K562 (cell line): Measurements from ENCODE around the gene PHLDB1. TPM values are rescaled to one million over a fixed set of nuclear protein-coding genes. Genes with fewer than 3 reads are reported as not detected.

Experiments used
- FIP1L1 ChIP-seq: fragments of 200-400 bp; formaldehyde crosslinking; IDR thresholded peaks from 2 replicates; pipeline ENCODE4 v1.6.1; 2018; ENCODE audit warnings: mild to moderate bottlenecking, low read depth, low read length; ENCODE audit not compliant: poor library complexity, severe bottlenecking
- GTF2A2 ChIP-seq: IDR thresholded peaks from 2 replicates; pipeline ENCODE4 v1.6.1; 2016; ENCODE audit warnings: mild to moderate bottlenecking, missing genetic modification characterization, missing compliant biosample characterization
- MBD2 ChIP-seq: sonication (generic); IDR thresholded peaks from 2 replicates; pipeline ENCODE4 v1.6.1; 2016; ENCODE audit warnings: low read depth, borderline replicate concordance
- MGA ChIP-seq: fragments of 450-650 bp; IDR thresholded peaks from 2 replicates; pipeline ENCODE4 v1.6.1; 2016; ENCODE audit warnings: mild to moderate bottlenecking, moderate library complexity
- MLLT1 ChIP-seq, 2 experiments: fragments of 450-650 bp; IDR thresholded peaks; 2 replicates each; pipeline ENCODE4 v1.6.1; 2016
- SLC30A9 ChIP-seq: fragments of 250-450 bp; sonication (Bioruptor Pico); IDR thresholded peaks from 2 replicates; pipeline ENCODE4 v1.8.0; 2022; ENCODE audit warnings: mild to moderate bottlenecking, moderate library complexity
- SMARCB1 ChIP-seq: IDR thresholded peaks from 2 replicates; pipeline ENCODE4 v1.6.1; 2011; ENCODE audit warnings: improper control_type of control experiment, low read depth; ENCODE audit not compliant: insufficient read length
- ZBTB12 ChIP-seq: fragments of 250-450 bp; sonication (Bioruptor Pico); IDR thresholded peaks from 2 replicates; pipeline ENCODE4 v1.4.0; 2020
- ZNF324 ChIP-seq: fragments of 250-450 bp; sonication (Bioruptor Pico); IDR thresholded peaks from 2 replicates; pipeline ENCODE4 v1.4.0; 2020; ENCODE audit warnings: mild to moderate bottlenecking
- ZSCAN29 ChIP-seq: fragments of 450-650 bp; IDR thresholded peaks from 2 replicates; pipeline ENCODE4 v1.6.1; 2017
- polyA plus RNA-seq, 8 experiments: library from polyadenylated mRNA; depleted of rRNA in 4 of 8; stranded (reverse) in 5 of 8; unstranded in 3 of 8; fragments of >200 nt; fragmentation: Nextera tagmentation in 2 of 8; fragmentation: Illumina TruSeq in 1 of 8; extraction: Ambion mirVana in 2 of 8; extraction: Trizol in 1 of 8; gene quantifications; 2 replicates each; pipeline versions ENCODE4 v1.2.1 to v1.2.3, GENCODE V29; 2011 to 2014; ENCODE audit warnings: inconsistent platforms in 1 of 8, missing spikeins in 1 of 8
- total RNA-seq, 7 experiments: library from RNA; depleted of rRNA in 6 of 7; stranded (reverse); fragments of >200 nt in 6 of 7; fragmentation: Illumina TruSeq in 2 of 7; extraction: Trizol in 2 of 7; gene quantifications; 2 replicates each; pipeline versions ENCODE4 v1.2.1 to v1.2.3, GENCODE V29; 2011 to 2021; ENCODE audit warnings: low replicate concordance in 1 of 7
- TF ChIP-seq, protein P1 (sequence below): fragments of 450-650 bp; IDR thresholded peaks from 2 replicates; pipeline ENCODE4 v1.6.1; 2017; ENCODE audit warnings: antibody characterized with exemption

The PHLDB1 gene
- total and polyA plus RNA-seq, 9 of the 15 experiments (the other 6 are each of a cell fraction or from before 2014, with no cell fraction given), result 2.0 to 28.7 (median 16.2) TPM

- TF ChIP-seq MGA, result no peak
- no peak for TF ChIP-seq SLC30A9 (CRISPR knock-in tag)
- TF ChIP-seq, protein P1, sequence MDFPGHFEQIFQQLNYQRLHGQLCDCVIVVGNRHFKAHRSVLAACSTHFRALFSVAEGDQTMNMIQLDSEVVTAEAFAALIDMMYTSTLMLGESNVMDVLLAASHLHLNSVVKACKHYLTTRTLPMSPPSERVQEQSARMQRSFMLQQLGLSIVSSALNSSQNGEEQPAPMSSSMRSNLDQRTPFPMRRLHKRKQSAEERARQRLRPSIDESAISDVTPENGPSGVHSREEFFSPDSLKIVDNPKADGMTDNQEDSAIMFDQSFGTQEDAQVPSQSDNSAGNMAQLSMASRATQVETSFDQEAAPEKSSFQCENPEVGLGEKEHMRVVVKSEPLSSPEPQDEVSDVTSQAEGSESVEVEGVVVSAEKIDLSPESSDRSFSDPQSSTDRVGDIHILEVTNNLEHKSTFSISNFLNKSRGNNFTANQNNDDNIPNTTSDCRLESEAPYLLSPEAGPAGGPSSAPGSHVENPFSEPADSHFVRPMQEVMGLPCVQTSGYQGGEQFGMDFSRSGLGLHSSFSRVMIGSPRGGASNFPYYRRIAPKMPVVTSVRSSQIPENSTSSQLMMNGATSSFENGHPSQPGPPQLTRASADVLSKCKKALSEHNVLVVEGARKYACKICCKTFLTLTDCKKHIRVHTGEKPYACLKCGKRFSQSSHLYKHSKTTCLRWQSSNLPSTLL, result no peak
- no peak for TF ChIP-seq MBD2
- TF ChIP-seq FIP1L1, result no peak
- TF ChIP-seq GTF2A2 (tag), result no peak
- TF ChIP-seq ZNF324 (CRISPR knock-in tag), result no peak
- TF ChIP-seq ZBTB12 (CRISPR knock-in tag), result no peak
- TF ChIP-seq MLLT1 (IDR thresholded peaks at IDR 0.05), result no peak
- no peak for TF ChIP-seq SMARCB1
- TF ChIP-seq ZSCAN29, result no peak
Observed at GRCh38 chr11:118607401-118608359, at the start of gene PHLDB1 (continued).
